Trophoblast cell (in vitro differentiated cells and primary cell): ENCODE measurements around the gene DLD. TPM values are rescaled to one million over a fixed set of nuclear protein-coding genes. Genes with fewer than 3 reads are reported as not detected.

Experiments used
- DNase-seq, 2 donors: peaks; one replicate each; pipeline ENCODE4 v3.0.0-alpha.2; 2016
- H2AFZ ChIP-seq: 2 replicates; pipeline ENCODE4 v1.6.1; 2013; ENCODE audit warnings: low read length, moderate library complexity, mild to moderate bottlenecking; ENCODE audit not compliant: insufficient read depth, poor library complexity
- H2AK5ac ChIP-seq: 2 replicates; pipeline ENCODE4 v1.6.1; 2013; ENCODE audit warnings: mild to moderate bottlenecking, low read length
- H2BK120ac ChIP-seq: 2 replicates; pipeline ENCODE4 v1.6.1; 2013; ENCODE audit warnings: low read length, mild to moderate bottlenecking, moderate library complexity; ENCODE audit not compliant: insufficient read depth, poor library complexity
- H2BK12ac ChIP-seq: 2 replicates; pipeline ENCODE4 v1.6.1; 2013; ENCODE audit warnings: mild to moderate bottlenecking, low read length, moderate library complexity
- H2BK5ac ChIP-seq: 2 replicates; pipeline ENCODE4 v1.6.1; 2013; ENCODE audit warnings: low read length, low read depth, moderate library complexity, mild to moderate bottlenecking; ENCODE audit not compliant: poor library complexity
- H3K14ac ChIP-seq: 2 replicates; pipeline ENCODE4 v1.6.1; 2013; ENCODE audit warnings: mild to moderate bottlenecking, low read length
- H3K18ac ChIP-seq: 2 replicates; pipeline ENCODE4 v1.6.1; 2013; ENCODE audit warnings: mild to moderate bottlenecking, low read length
- H3K23ac ChIP-seq: 2 replicates; pipeline ENCODE4 v1.6.1; 2013; ENCODE audit warnings: low read length
- H3K27ac ChIP-seq: 2 replicates; pipeline ENCODE4 v1.5.1; 2013; ENCODE audit warnings: low read depth, mild to moderate bottlenecking, inconsistent platforms, low read length, moderate library complexity
- H3K27me3 ChIP-seq: 2 replicates; pipeline ENCODE4 v1.6.1; 2013; ENCODE audit warnings: inconsistent platforms, mild to moderate bottlenecking, low read length, moderate library complexity; ENCODE audit not compliant: insufficient read depth
- H3K36me3 ChIP-seq, 2 experiments: 1 replicate in 1 of 2; 2 replicates in 1 of 2; pipeline ENCODE4 v1.6.1; 2013; ENCODE audit warnings: low read length in 2 of 2, mild to moderate bottlenecking in 2 of 2, moderate library complexity in 1 of 2; ENCODE audit not compliant: insufficient read depth in 2 of 2, control insufficient read depth in 1 of 2
- H3K4ac ChIP-seq: 2 replicates; pipeline ENCODE4 v1.6.1; 2013; ENCODE audit warnings: low read depth, mild to moderate bottlenecking, low read length, moderate library complexity
- H3K4me1 ChIP-seq, 2 experiments: 1 replicate in 1 of 2; 2 replicates in 1 of 2; pipeline ENCODE4 v1.6.1; 2013; ENCODE audit warnings: low read length in 2 of 2, mild to moderate bottlenecking in 2 of 2, moderate library complexity in 1 of 2; ENCODE audit not compliant: insufficient read depth in 2 of 2, control insufficient read depth in 1 of 2
- H3K4me2 ChIP-seq: 2 replicates; pipeline ENCODE4 v1.6.1; 2013; ENCODE audit warnings: inconsistent platforms, mild to moderate bottlenecking, low read length, moderate library complexity
- H3K4me3 ChIP-seq: 2 replicates; pipeline ENCODE4 v1.5.1; 2013; ENCODE audit warnings: mild to moderate bottlenecking, low read depth, low read length, inconsistent platforms
- H3K79me1 ChIP-seq: one replicate; pipeline ENCODE4 v1.6.1; 2013; ENCODE audit warnings: low read length
- H3K79me2 ChIP-seq: 2 replicates; pipeline ENCODE4 v1.6.1; 2013; ENCODE audit warnings: low read length, mild to moderate bottlenecking; ENCODE audit not compliant: control insufficient read depth, insufficient read depth, poor library complexity
- H3K9ac ChIP-seq: 2 replicates; pipeline ENCODE4 v1.6.1; 2013; ENCODE audit warnings: mild to moderate bottlenecking, low read length
- H3K9me3 ChIP-seq: 2 replicates; pipeline ENCODE4 v1.6.1; 2013; ENCODE audit warnings: low read depth, mild to moderate bottlenecking, control low read depth, inconsistent platforms, low read length; ENCODE audit not compliant: insufficient read depth
- H4K12ac ChIP-seq: 2 replicates; pipeline ENCODE4 v1.6.1; 2013; ENCODE audit warnings: low read depth, mild to moderate bottlenecking, low read length, moderate library complexity
- H4K8ac ChIP-seq: 2 replicates; pipeline ENCODE4 v1.6.1; 2013; ENCODE audit warnings: low read depth, mild to moderate bottlenecking, low read length, moderate library complexity
- H4K91ac ChIP-seq: one replicate; pipeline ENCODE4 v1.6.1; 2013; ENCODE audit warnings: low read depth, mild to moderate bottlenecking, low read length, moderate library complexity
- WGBS: extraction: QIAGEN DNeasy Blood & Tissue Kit; methylation state at CpG from one replicate; pipeline ENCODE4 v1.1.7; 2013; ENCODE audit warnings: missing lambda C conversion rate; ENCODE audit not compliant: insufficient read length, insufficient coverage; ENCODE audit errors: extremely low coverage; 5-methylcytosine and 5-hydroxymethylcytosine counted together
- polyA plus RNA-seq: library from polyadenylated mRNA; stranded (reverse); fragments of 200-250 nt; gene quantifications from 2 replicates; pipeline ENCODE4 v1.2.3, GENCODE V29; 2013

Gene DLD, protein sequence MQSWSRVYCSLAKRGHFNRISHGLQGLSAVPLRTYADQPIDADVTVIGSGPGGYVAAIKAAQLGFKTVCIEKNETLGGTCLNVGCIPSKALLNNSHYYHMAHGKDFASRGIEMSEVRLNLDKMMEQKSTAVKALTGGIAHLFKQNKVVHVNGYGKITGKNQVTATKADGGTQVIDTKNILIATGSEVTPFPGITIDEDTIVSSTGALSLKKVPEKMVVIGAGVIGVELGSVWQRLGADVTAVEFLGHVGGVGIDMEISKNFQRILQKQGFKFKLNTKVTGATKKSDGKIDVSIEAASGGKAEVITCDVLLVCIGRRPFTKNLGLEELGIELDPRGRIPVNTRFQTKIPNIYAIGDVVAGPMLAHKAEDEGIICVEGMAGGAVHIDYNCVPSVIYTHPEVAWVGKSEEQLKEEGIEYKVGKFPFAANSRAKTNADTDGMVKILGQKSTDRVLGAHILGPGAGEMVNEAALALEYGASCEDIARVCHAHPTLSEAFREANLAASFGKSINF
- polyA plus RNA-seq: 93.2 and 100 TPM in 2 replicates

DNA sequence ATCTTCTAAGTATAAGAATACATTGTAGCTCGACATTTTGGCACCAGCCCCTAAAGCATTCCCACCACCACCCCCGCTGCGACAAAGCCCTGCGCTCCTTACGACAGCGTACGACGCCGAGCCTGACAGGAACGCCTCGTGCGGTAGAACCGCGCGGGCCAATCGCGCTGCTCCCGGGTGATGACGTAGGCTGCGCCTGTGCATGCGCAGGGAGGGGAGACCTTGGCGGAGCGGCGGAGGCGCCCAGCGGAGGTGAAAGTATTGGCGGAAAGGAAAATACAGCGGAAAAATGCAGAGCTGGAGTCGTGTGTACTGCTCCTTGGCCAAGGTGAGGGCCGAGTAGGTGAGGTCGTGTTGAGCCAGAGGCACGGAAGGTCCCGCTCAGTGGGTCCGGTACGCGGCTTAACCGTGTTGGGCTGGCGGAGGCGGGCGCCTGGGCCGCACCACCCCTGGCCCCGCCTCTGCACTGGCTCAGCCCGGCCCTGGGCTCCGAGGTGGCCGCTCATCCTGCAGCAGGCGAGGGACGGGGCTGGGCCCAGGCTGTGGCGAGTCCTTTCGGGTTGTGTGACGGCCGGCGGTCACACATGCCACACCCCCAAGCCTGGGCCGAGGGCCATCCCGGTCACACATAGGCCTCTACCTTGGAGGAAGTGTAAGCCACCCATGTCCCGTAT is at the start of gene DLD:
Gene DLD (plus strand): TSS at position 222 of the 674 bp plus-strand sequence. CDS start 68 bp downstream, at position 290.
- no CpG with 5 or more reads among the region's 55 CpGs for WGBS
- peaks cover 4% of the 10 kb centered on the region for H3K79me2 ChIP-seq
- H3K4me3 ChIP-seq: peak within 1 kb of the TSS; percentile 91
- peak; percentile 93 to 94 for DNase-seq
- no peak within 1 kb of the TSS for H2BK12ac ChIP-seq
- H3K4me2 ChIP-seq: peak within 1 kb of the TSS; percentile 64
- H3K4me1 ChIP-seq: peaks cover 0 to 8% of the 10 kb centered on the region in 2 experiments
- peak within 1 kb of the TSS; percentile 48 for H3K4ac ChIP-seq
- no peak within 1 kb of the TSS for H3K23ac ChIP-seq
- peak within 1 kb of the TSS; percentile 72 for H4K8ac ChIP-seq
- H2AFZ ChIP-seq: peak within 1 kb of the TSS; percentile 41
- no peaks in the 10 kb centered on the region for H3K9me3 ChIP-seq
- H2AK5ac ChIP-seq: no peak within 1 kb of the TSS
- H3K9ac ChIP-seq: peak within 1 kb of the TSS; percentile 92
- peak within 1 kb of the TSS; percentile 77 for H3K27ac ChIP-seq
- peaks cover 0 to 7% of the 10 kb centered on the region in 2 experiments for H3K36me3 ChIP-seq
- H2BK5ac ChIP-seq: peak within 1 kb of the TSS; percentile 82
- peak within 1 kb of the TSS; percentile 55 for H4K12ac ChIP-seq
- peak within 1 kb of the TSS; percentile 92 for H3K18ac ChIP-seq
- peak within 1 kb of the TSS; percentile 71 for H3K14ac ChIP-seq
- H4K91ac ChIP-seq: peak within 1 kb of the TSS; percentile 88
- peak within 1 kb of the TSS; percentile 71 for H2BK120ac ChIP-seq
- H3K79me1 ChIP-seq: peaks cover 5% of the 10 kb centered on the region
- no peaks in the 10 kb centered on the region for H3K27me3 ChIP-seq

DNA sequence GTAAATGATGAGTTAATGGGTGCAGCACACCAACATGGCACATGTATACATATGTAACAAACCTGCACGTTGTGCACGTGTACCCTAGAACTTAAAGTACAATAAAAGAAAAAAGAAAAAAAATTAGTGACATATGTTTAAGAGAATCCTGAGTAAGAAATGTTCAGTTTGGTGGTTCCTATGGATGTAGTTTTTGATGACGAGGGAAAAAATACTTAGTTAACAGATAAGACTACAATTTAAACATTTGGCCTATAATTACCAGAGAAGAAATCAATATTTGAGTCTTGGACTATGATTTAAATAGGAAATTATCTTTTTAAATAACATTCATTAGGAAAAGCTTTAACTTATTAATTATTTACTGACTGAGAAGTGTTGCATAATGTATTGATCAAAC is 48.8 kb upstream of the DLD start:
- Histone ChIP-seq H3K27ac (no peak overlapping the region), H2BK120ac (no peak overlapping the region), H3K79me2 (no peaks in the 10 kb centered on the region), H3K23ac (no peak overlapping the region), H2AFZ (no peak overlapping the region), H3K14ac (no peak overlapping the region), H3K4me3 (no peak overlapping the region), H3K79me1 (no peaks in the 10 kb centered on the region), H2BK5ac (no peak overlapping the region), H3K9me3 (peaks cover 1% of the 10 kb centered on the region), H2BK12ac (no peak overlapping the region), H3K9ac (no peak overlapping the region), H4K8ac (no peak overlapping the region), H3K4ac (no peak overlapping the region), H3K36me3 (no peaks in the 10 kb centered on the region), H2AK5ac (no peak overlapping the region), H3K4me1 (no peaks in the 10 kb centered on the region), H3K18ac (no peak overlapping the region), H4K91ac (no peak overlapping the region), H4K12ac (no peak overlapping the region), H3K4me2 (no peak overlapping the region), H3K27me3 (no peaks in the 10 kb centered on the region)
- WGBS: no CpG with 5 or more reads among the region's 3 CpGs
- DNase-seq: no peak

DNA sequence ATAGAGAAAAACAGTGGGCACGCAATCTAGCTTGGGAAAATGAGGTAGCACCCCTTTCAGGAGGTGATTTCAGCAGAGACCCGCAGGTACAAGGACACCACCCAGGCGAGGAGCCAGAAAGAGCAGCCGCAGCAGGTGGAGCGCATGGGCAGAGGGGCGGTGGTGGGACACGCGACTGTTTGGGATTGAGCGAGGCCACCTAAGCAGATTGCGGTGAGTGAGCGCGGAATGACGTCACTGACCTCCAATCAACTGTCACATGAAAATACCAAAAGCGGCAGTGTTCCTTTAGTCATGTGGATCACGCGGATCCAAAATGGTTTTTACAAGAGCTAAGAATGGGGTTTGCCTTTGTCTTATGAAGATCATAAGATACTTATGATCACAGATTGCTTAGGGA is 47.8 kb upstream of the DLD start:
- Histone ChIP-seq H2AFZ (no peak overlapping the region), H3K4me2 (no peak overlapping the region), H3K4me1 (no peaks in the 10 kb centered on the region), H3K9ac (no peak overlapping the region), H4K91ac (no peak overlapping the region), H3K79me1 (no peaks in the 10 kb centered on the region), H3K9me3 (peaks cover 1% of the 10 kb centered on the region), H3K4me3 (no peak overlapping the region), H3K4ac (no peak overlapping the region), H3K14ac (no peak overlapping the region), H3K23ac (no peak overlapping the region), H3K18ac (no peak overlapping the region), H2BK12ac (no peak overlapping the region), H3K36me3 (no peaks in the 10 kb centered on the region), H4K12ac (no peak overlapping the region), H3K79me2 (no peaks in the 10 kb centered on the region), H2BK5ac (no peak overlapping the region), H2AK5ac (no peak overlapping the region), H2BK120ac (no peak overlapping the region), H3K27me3 (no peaks in the 10 kb centered on the region), H4K8ac (no peak overlapping the region), H3K27ac (no peak overlapping the region)
- WGBS: no CpG with 5 or more reads among the region's 16 CpGs
- peak in 1 of 2 donors; percentile 12 for DNase-seq

DNA sequence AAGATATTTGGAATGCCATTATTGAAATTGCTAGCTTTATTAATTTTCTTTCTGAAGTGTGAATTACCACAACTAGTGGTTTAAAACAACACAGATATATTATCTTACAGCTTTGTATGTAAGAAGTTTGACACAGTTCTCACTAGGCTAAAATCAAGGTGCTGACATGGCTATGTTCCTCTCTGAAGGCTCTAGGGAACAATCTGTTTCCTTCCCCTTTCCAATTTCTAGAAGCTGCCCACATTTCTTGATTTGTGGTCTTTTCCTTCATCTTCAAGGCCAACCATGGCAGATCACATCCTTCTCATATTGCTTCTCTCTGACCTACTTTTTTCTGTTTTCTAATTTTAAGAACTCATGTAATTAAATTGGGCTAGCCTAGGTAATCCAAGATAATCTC is 44.7 kb upstream of the DLD start:
- Histone ChIP-seq H3K9ac (no peak overlapping the region), H3K27ac (no peak overlapping the region), H4K8ac (no peak overlapping the region), H3K4me1 (no peaks in the 10 kb centered on the region), H3K79me2 (no peaks in the 10 kb centered on the region), H2AK5ac (no peak overlapping the region), H3K27me3 (no peaks in the 10 kb centered on the region), H2AFZ (no peak overlapping the region), H4K91ac (no peak overlapping the region), H3K4me2 (no peak overlapping the region), H3K9me3 (peaks cover 1% of the 10 kb centered on the region), H3K23ac (no peak overlapping the region), H3K79me1 (no peaks in the 10 kb centered on the region), H3K4ac (no peak overlapping the region), H3K4me3 (no peak overlapping the region), H2BK120ac (no peak overlapping the region), H3K14ac (no peak overlapping the region), H3K36me3 (no peaks in the 10 kb centered on the region), H3K18ac (no peak overlapping the region), H4K12ac (no peak overlapping the region), H2BK12ac (no peak overlapping the region), H2BK5ac (no peak overlapping the region)
- DNase-seq: no peak
